ENCODE data around the gene HS3ST3A1.
"Not testable (repeated sequence)": the region's sequence is repeated elsewhere in the genome, so short reads cannot be mapped to it uniquely, and the experiment has no call there.

Gene HS3ST3A1

DNA sequence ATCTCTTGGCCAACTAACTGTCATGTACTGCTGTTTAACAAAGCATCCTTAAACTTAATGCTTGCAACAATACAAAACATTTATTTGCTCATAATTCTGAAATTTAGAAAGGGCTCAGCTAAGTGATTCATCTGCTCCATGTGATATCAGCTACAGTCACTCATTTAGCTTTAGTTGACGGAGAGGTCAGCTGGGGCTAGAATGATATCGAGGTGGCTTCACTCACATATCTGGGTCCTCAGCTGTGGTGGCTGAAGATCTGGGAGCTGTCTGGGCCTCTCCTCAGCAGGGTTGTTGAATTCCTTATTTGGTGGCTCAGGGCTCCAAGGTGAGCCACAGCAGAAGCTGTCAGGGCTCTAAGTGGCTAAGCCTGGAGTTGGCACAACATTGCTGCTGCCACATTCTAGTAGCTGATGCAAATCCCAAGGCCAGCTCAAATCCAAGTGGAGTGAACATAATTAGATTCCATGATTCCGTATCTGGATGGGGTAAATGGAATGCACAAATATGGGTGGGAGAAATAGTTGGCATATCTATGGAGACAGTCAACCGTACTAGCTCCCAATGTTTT is 62.8 kb downstream of the HS3ST3A1 start:
- DNase-seq (ENCODE audit: low spot score): no peak

- DNase-seq (ENCODE audit: low spot score): no peak
Measured at GRCh38 chr17:13537871-13538643, 63.7 kb downstream of the HS3ST3A1 start.

DNA sequence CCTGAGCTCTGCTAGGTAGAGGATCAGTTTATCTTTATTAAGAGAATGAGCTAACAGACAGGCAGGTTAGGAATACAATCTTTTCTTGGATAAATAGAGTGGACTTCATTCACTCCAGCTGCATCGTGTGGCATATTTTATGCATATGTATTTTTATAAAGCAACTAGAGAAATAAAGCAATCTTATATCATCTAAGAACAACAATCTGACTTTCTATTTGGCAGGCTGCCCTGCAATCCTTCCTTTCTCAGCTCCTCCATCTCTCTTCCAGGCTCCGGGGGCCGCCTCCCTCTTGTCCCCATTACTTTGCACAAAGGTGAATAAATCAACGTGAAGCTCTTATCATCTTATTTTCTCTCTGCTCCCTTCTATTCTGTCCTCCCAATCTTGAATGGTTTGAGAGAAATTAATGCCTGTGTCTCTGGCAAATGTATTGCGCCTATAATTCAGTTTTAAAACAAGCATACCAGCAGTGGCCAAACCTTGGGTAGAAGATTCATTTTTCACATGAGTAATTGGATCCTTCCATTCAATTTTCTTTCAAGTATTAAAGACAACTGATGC is 64.5 kb downstream of the HS3ST3A1 start:
- no peak for DNase-seq (ENCODE audit: low spot score)

DNA sequence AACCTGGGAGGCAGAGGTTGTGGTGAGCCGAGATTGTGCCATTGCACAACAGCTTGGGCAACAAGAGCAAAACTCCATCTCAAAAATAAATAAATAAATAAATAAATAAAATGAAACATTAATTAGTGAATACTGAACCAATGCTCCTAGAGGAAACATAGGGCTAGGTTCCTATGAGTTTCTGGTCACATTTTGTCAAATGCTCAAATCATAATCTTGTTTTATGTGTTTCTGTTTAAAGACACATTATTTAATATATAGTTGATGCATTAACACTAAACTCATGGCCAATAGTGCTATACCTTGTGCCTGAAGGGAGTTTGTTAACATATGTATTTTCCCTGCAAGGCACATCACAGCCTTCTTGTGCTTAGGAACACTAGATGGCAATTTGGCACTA is 66.8 kb downstream of the HS3ST3A1 start:
- DNase-seq (ENCODE audit: low spot score): no peak

DNA sequence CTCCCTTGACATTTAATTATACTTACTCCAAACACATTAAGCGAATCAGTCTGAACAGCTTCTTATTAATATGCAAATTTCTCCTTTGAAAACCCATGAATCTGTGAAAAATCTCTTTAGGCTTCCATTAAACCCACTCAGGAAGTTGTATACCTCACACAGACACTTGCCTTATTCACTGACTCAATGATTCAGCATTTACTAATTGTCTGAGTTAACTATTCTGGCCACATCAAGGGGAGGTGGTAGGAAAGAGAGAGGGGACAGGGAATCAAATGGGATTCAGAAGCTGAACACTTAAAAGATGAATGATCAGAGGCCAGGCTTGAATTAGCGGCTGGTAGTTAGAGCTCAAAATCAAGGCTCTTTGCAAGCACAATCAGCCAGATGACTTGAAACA is 70.0 kb downstream of the HS3ST3A1 start:
- no peak for DNase-seq (ENCODE audit: low spot score)

DNA sequence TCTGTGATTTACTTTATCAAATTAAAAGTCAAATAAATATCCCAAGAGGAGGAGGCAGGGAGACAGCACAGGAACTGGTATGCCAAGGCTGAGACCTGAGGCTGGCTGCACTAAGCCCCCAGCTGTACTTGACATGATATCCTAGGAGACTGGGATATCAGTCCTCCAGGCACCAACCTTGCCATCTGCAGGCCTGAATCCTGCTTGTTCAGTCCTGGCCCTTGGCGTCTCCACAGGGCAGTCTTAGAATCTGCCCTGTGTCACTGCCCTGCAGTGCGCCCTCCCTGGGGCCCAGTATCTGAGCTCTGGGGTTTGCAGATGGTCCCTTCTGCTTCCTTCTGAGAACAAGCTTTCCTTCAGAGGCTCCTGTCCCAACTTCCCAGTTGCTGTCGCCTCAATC is 75.9 kb downstream of the HS3ST3A1 start:
- no peak for DNase-seq (ENCODE audit: low spot score)

- no peak for DNase-seq (ENCODE audit: low spot score)
Measured at GRCh38 chr17:13523164-13523563, 78.6 kb downstream of the HS3ST3A1 start.

GRCh38 chr17:13522749-13523148 is 79.0 kb downstream of the HS3ST3A1 start:
- no peak for DNase-seq (ENCODE audit: low spot score)

DNA sequence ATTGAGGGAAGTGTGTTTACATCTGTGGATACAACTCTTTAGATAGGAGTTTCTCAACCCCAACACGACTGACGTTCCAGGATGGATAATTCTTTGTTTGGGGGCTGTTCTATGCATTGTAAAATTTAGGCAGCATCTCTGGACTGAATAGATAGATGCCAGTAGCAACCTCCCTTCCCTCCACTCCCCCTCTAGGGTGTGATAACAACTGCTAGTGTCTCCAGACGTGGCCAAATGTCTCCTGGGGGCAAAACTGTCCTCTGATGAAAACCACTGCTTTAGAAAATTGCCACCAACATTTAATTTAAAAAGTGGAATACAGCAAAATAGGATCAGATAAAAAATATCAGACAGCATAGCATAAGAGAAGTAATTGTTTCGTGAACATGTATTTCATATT is 79.9 kb downstream of the HS3ST3A1 start:
- no peak for DNase-seq (ENCODE audit: low spot score)

GRCh38 chr17:13520899-13521572 is 80.7 kb downstream of the HS3ST3A1 start:
- DNase-seq (ENCODE audit: low spot score): no peak

DNA sequence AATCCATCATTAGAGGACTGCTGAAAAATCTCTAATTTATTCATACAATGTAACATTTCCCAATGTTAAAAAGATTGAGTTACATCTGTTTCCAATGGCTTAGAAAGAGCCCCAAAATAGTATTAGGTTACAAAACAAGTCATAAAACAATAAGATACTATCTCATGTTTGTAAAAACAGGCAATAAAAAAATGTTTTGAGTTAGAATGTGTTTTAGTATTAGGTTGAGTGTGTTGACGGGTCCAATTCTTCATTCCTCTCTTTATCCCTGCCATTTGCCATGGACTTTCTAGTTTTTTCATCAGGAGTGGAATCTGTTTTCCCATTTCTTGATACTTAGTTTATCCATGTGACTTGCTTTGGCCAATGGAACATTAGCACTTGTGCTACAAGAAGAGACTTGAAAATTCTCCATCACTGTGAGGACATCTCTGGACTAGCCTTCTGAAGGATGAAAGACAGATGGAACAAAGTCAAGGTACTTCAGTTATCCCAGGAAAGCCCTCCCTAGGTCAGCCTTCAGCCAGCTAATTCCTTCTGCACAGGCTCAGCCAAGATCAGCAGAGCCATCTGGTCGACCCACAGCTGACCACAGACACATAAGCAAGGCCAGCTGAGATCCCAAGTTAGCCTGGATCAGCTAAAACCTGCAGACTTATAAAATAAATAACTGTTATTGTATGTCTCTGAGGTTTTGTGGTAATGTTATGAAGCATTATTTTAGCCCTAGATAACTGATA is 83.3 kb downstream of the HS3ST3A1 start:
- DNase-seq (ENCODE audit: low spot score): no peak

DNA sequence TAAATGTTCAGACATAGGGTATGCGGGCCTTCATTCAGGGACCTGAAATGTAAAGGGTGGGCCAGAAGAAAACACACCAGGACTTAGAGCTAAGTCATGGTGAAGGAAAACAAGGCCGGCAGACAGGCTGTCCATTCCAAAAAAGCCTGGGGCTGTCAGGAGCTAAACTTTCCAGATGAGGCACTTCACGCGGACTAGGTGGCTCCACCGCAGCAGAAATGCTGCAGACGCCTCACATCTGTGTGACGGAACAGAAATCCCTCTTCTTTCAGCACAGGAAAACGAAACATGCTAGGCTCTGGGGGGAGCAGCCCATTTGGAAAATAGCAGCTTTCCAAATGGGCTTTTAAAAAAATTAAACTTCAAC is 88.7 kb downstream of the HS3ST3A1 start:
- no peak for DNase-seq (ENCODE audit: low spot score)

GRCh38 chr17:13510062-13510461 is 91.7 kb downstream of the HS3ST3A1 start:
- DNase-seq (ENCODE audit: low spot score): no peak

DNA sequence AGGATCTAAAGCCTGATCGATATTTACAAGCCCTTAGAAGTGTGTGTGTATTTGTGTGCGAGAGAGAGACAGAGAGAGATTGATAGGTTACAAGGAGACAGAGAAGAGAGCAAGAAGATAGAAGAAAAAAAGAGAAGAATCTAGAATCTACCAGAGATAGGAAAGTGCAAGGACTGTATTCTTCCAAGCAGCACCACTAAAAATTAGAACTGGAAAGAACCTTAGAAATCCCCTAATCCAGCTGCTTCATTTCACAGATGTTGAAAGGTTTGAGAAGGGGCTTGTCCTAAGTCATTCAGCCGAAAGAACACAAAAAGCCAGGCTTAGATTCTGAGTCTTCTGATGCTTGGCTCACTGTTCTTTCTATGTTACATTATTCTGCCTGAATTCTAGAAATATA is 92.2 kb downstream of the HS3ST3A1 start:
- DNase-seq (ENCODE audit: low spot score): no peak

DNA sequence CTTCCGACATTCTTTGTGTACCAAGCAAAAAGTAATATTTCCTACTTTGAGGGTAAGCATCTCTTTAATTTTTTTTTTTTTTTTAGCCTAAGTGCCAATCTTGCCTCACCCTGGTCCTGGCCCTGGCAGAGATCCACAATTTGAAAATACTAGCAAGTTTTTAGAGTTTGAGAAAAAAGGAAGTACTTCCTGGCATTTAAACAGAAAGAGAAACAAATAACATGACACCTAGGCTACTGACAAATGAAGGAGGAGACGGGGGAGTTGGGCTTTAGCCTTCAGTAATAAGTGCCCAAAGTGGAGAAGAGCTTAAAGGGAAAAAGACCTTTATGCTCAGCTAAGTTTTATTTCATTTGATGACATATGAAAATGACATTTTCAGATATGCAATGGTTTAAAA is 92.8 kb downstream of the HS3ST3A1 start:
- DNase-seq (ENCODE audit: low spot score): no peak

GRCh38 chr17:13503526-13503925 is 98.2 kb downstream of the HS3ST3A1 start:
- no peak for DNase-seq (ENCODE audit: low spot score)

GRCh38 chr17:13502263-13502662 is 99.5 kb downstream of the HS3ST3A1 start:
- no peak for DNase-seq (ENCODE audit: low spot score)

DNA sequence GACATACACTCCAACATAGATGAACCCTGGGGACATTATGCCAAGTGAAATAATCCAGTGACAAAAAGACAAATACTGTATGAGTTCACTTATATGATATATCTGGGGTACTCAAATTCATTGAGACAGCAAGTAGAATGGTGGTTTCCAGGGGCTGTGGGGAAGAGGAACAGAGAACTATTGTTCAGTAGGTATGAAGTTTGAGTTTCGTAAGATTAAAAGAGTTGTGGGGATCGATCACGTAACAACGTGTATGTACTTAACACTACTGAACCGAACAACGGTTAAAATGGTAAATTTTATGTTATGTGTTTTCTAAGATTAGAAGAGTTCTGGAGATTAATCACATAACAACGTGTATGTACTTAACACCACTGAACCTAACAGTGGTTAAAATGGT is 100.8 kb downstream of the HS3ST3A1 start:
- no peak for DNase-seq (ENCODE audit: low spot score)

- DNase-seq (ENCODE audit: low spot score): no peak
Measured at GRCh38 chr17:13498184-13498583, 103.5 kb downstream of the HS3ST3A1 start.

DNA sequence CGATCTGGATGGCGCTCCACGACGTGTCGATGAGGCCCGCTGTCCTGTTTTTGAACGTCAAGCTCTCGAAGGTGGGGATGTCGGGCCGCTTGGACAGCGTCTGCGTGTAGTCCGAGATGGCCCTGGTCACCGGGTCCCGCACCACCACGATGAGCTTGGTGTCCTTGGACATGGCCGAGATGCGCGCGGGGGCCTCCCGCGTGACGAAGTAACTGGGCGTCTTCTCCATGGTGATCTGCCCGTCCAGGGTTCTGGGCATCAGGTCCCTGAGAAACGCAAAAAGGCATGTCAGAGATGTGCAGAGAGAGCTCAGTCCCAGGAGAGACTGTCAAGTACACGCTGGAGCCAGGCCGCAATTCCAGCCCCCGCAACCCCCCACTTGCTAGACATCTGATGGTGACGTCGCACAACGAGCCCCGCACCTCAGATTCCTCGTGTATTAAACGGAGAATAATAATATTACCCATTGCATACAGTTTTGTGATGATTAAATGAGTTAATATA is 105.1 kb downstream of the HS3ST3A1 start:
- not testable (repeated sequence) for DNase-seq (ENCODE audit: low spot score)

- no peak for DNase-seq (ENCODE audit: low spot score)
Measured at GRCh38 chr17:13495423-13495822, 106.3 kb downstream of the HS3ST3A1 start.

GRCh38 chr17:13492737-13493122 is 109.0 kb downstream of the HS3ST3A1 start:
- no peak for DNase-seq (ENCODE audit: low spot score)
